HepG2 (cell line): ENCODE measurements around the gene ZNF687. TPM values are rescaled to one million over a fixed set of nuclear protein-coding genes. Genes with fewer than 3 reads are reported as not detected.

Experiments
- DNMT1 ChIP-seq: sonication (generic); formaldehyde crosslinking; IDR thresholded peaks from 2 replicates; pipeline ENCODE4 v1.5.1; 2020; ENCODE audit warnings: mild to moderate bottlenecking, missing genetic modification reagents
- DNMT3B ChIP-seq: conservative IDR thresholded peaks from 2 replicates; pipeline ENCODE4 v1.6.1; 2016; ENCODE audit warnings: missing biosample characterization, control low read depth
- FOSL2 ChIP-seq: sonication (generic); formaldehyde crosslinking; IDR thresholded peaks from 2 replicates; pipeline ENCODE4 v1.4.0; 2020; ENCODE audit warnings: missing genetic modification reagents
- MAZ ChIP-seq, 2 experiments: sonication (generic) in 1 of 2; formaldehyde crosslinking in 1 of 2; IDR thresholded peaks; 2 replicates each; pipeline versions ENCODE4 v1.5.0 to v1.6.1; 2012 to 2020; ENCODE audit warnings: low read depth in 2 of 2, mild to moderate bottlenecking in 2 of 2, borderline replicate concordance in 1 of 2, improper control_type of control experiment in 1 of 2, low read length in 1 of 2, missing genetic modification reagents in 1 of 2, moderate library complexity in 1 of 2
- NCOA2 ChIP-seq: sonication (generic); formaldehyde crosslinking; IDR thresholded peaks from 2 replicates; pipeline ENCODE4 v1.8.0; 2022; ENCODE audit warnings: inconsistent platforms
- SMAD9 ChIP-seq: sonication (generic); formaldehyde crosslinking; IDR thresholded peaks from 2 replicates; pipeline ENCODE4 v1.5.1; 2020; ENCODE audit warnings: mild to moderate bottlenecking, missing genetic modification reagents
- ZNF136 ChIP-seq: sonication (generic); formaldehyde crosslinking; IDR thresholded peaks from 2 replicates; pipeline ENCODE4 v1.8.1; 2022; ENCODE audit warnings: low read depth, mild to moderate bottlenecking, moderate library complexity, missing genetic modification reagents
- polyA plus RNA-seq, 8 experiments: library from polyadenylated mRNA; depleted of rRNA in 3 of 8; stranded (reverse) in 7 of 8; unstranded in 1 of 8; fragments of >200 nt; fragmentation: Illumina TruSeq in 4 of 8; extraction: Trizol in 4 of 8; gene quantifications; 2 replicates each; pipeline versions ENCODE4 v1.2.1 to v1.2.3, GENCODE V29; 2011 to 2016; ENCODE audit warnings: low read depth in 4 of 8, missing spikeins in 1 of 8, mixed read lengths in 1 of 8; ENCODE audit not compliant: insufficient read depth in 1 of 8
- total RNA-seq, 5 experiments: library from RNA; depleted of rRNA; stranded (reverse); fragments of >200 nt; fragmentation: Illumina TruSeq; extraction: Trizol; gene quantifications; 2 replicates each; pipeline ENCODE4 v1.2.3, GENCODE V29; 2016; ENCODE audit warnings: low read depth in 1 of 5
- TF ChIP-seq, protein P1 (sequence below): sonication (generic); formaldehyde crosslinking; IDR thresholded peaks from 2 replicates; pipeline ENCODE4 v1.8.1; 2023; ENCODE audit warnings: missing genetic modification reagents, inconsistent platforms, borderline replicate concordance
- TF ChIP-seq, protein P2 (sequence below): sonication (generic); formaldehyde crosslinking; IDR thresholded peaks from 2 replicates; pipeline ENCODE4 v1.4.0; 2020; ENCODE audit warnings: missing genetic modification reagents, borderline replicate concordance
- TF ChIP-seq, protein P3 (sequence below): sonication (generic); formaldehyde crosslinking; IDR thresholded peaks from 2 replicates; pipeline ENCODE4 v1.9.0; 2022; ENCODE audit warnings: missing genetic modification reagents, mild to moderate bottlenecking, borderline replicate concordance
- TF ChIP-seq, protein P4 (sequence below): sonication (generic); formaldehyde crosslinking; IDR thresholded peaks from 2 replicates; pipeline ENCODE4 v1.5.1; 2020; ENCODE audit warnings: missing genetic modification reagents, mild to moderate bottlenecking, borderline replicate concordance
- TF ChIP-seq, protein P5 (sequence below): IDR thresholded peaks from 2 replicates; pipeline ENCODE4 v1.6.1; 2016; ENCODE audit warnings: missing compliant biosample characterization, missing genetic modification reagents, borderline replicate concordance
- TF ChIP-seq, protein P6 (sequence below): sonication (generic); formaldehyde crosslinking; IDR thresholded peaks from 2 replicates; pipeline ENCODE4 v1.8.1; 2023; ENCODE audit warnings: mild to moderate bottlenecking, moderate library complexity, missing genetic modification reagents
- TF ChIP-seq, protein P7 (sequence below): sonication (generic); formaldehyde crosslinking; IDR thresholded peaks from 2 replicates; pipeline ENCODE4 v1.4.0; 2020; ENCODE audit warnings: missing genetic modification reagents
- TF ChIP-seq, protein P8 (sequence below): sonication (generic); formaldehyde crosslinking; IDR thresholded peaks from 2 replicates; pipeline ENCODE4 v1.4.0; 2020; ENCODE audit warnings: mild to moderate bottlenecking, missing genetic modification reagents

ZNF687 gene
- total and polyA plus RNA-seq, 2 of the 13 experiments (the other 11 are each of a cell fraction or from before 2014, with no cell fraction given): 14.1 to 16.5 TPM

DNA sequence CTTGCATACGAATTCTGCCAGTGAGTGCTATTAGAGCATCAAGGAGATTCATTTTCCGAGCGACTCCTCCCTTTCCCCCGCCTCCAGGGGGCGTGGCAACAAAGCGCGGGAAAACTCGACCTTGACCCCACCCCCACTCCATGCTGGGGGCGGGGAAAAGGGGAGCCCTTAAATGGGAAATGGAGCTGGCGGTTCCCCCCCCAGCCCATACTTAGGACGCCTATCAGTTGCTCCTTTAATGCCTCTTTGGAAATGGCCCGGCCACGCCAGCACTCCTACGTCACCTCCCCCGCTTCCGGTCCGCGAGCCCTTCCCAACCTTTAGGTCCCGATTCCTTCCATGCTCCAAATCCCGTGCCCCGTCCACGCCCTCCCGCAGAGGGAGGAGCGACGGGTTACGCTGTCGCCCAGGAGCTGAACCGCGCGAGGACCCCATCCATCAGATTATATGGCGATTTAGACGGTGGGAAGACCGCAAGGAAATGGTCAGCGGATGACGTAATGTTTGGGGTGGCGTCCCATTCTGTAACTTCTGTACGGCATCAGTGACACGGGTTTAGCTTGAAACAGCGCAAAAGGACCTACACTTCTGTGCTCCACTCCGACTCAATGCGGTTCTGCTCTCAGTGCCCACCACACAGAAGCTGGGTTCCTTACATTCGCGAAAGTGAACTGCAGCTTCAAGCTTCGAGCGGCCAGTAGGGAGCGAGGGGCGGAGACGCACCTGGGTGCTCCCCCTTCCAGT is 702 bp upstream of the ZNF687 start (continued):
- TF ChIP-seq, protein P1, sequence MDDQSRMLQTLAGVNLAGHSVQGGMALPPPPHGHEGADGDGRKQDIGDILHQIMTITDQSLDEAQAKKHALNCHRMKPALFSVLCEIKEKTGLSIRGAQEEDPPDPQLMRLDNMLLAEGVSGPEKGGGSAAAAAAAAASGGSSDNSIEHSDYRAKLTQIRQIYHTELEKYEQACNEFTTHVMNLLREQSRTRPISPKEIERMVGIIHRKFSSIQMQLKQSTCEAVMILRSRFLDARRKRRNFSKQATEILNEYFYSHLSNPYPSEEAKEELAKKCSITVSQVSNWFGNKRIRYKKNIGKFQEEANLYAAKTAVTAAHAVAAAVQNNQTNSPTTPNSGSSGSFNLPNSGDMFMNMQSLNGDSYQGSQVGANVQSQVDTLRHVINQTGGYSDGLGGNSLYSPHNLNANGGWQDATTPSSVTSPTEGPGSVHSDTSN (CRISPR knock-in tag): no peak
- TF ChIP-seq, protein P2, sequence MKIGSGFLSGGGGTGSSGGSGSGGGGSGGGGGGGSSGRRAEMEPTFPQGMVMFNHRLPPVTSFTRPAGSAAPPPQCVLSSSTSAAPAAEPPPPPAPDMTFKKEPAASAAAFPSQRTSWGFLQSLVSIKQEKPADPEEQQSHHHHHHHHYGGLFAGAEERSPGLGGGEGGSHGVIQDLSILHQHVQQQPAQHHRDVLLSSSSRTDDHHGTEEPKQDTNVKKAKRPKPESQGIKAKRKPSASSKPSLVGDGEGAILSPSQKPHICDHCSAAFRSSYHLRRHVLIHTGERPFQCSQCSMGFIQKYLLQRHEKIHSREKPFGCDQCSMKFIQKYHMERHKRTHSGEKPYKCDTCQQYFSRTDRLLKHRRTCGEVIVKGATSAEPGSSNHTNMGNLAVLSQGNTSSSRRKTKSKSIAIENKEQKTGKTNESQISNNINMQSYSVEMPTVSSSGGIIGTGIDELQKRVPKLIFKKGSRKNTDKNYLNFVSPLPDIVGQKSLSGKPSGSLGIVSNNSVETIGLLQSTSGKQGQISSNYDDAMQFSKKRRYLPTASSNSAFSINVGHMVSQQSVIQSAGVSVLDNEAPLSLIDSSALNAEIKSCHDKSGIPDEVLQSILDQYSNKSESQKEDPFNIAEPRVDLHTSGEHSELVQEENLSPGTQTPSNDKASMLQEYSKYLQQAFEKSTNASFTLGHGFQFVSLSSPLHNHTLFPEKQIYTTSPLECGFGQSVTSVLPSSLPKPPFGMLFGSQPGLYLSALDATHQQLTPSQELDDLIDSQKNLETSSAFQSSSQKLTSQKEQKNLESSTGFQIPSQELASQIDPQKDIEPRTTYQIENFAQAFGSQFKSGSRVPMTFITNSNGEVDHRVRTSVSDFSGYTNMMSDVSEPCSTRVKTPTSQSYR (CRISPR knock-in tag): peak; percentile 94
- TF ChIP-seq, protein P3, sequence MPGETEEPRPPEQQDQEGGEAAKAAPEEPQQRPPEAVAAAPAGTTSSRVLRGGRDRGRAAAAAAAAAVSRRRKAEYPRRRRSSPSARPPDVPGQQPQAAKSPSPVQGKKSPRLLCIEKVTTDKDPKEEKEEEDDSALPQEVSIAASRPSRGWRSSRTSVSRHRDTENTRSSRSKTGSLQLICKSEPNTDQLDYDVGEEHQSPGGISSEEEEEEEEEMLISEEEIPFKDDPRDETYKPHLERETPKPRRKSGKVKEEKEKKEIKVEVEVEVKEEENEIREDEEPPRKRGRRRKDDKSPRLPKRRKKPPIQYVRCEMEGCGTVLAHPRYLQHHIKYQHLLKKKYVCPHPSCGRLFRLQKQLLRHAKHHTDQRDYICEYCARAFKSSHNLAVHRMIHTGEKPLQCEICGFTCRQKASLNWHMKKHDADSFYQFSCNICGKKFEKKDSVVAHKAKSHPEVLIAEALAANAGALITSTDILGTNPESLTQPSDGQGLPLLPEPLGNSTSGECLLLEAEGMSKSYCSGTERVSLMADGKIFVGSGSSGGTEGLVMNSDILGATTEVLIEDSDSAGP (CRISPR knock-in tag): peak; percentile 94
- 0 out of 2 replicates have a peak, but pooled peaks have one; percentile 45 for TF ChIP-seq DNMT1 (CRISPR knock-in tag)
- TF ChIP-seq NCOA2: no peak
- TF ChIP-seq ZNF136 (CRISPR knock-in tag): peak; percentile 41; the same call in 1 of the 2 replicates
- TF ChIP-seq SMAD9 (CRISPR knock-in tag): no peak
- no peak for TF ChIP-seq DNMT3B (CRISPR knock-in tag)
- TF ChIP-seq, protein P4, sequence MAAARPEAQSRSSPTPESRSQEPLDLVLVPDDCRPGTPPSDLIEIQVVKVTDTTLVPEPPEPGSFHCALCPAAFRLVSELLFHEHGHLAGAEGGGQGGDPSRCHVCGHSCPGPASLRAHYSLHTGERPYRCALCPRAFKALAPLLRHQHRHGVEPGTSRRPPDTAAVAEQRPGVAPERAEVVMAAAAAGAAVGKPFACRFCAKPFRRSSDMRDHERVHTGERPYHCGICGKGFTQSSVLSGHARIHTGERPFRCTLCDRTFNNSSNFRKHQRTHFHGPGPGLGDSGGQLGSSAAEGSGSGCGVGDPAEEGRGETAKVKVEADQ: peak; percentile 27; the same call in 1 of the 2 replicates
- TF ChIP-seq, protein P5, sequence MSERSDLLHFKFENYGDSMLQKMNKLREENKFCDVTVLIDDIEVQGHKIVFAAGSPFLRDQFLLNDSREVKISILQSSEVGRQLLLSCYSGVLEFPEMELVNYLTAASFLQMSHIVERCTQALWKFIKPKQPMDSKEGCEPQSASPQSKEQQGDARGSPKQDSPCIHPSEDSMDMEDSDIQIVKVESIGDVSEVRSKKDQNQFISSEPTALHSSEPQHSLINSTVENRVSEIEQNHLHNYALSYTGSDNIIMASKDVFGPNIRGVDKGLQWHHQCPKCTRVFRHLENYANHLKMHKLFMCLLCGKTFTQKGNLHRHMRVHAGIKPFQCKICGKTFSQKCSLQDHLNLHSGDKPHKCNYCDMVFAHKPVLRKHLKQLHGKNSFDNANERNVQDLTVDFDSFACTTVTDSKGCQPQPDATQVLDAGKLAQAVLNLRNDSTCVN: no peak
- no peak for TF ChIP-seq FOSL2 (CRISPR knock-in tag)
- TF ChIP-seq, protein P6, sequence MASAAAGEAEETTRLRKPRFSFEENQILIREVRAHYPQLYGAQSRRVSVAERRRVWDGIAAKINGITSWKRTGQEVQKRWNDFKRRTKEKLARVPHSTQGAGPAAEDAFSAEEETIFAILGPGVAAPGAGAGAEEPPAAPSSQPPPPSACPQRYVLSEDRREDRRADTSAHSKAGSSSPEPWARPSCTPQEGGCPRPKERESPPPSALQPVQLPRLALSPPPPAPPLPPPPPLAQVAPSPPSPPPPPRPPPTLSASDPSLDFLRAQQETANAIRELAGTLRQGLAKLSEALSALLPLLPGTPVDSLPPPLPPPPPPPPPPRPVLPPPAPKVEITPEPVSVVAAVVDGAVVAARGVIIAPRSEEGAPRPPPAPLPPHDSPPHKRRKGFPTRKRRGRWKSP: peak; percentile 68; the same call in 1 of the 2 replicates
- TF ChIP-seq MAZ (IDR thresholded peaks at IDR 0.05; ENCODE audit: borderline replicate concordance, low read depth, low read length): peak; percentile 91
- TF ChIP-seq MAZ (CRISPR knock-in tag; IDR thresholded peaks at IDR 0.05; ENCODE audit: low read depth): peak; percentile 78
- TF ChIP-seq, protein P7, sequence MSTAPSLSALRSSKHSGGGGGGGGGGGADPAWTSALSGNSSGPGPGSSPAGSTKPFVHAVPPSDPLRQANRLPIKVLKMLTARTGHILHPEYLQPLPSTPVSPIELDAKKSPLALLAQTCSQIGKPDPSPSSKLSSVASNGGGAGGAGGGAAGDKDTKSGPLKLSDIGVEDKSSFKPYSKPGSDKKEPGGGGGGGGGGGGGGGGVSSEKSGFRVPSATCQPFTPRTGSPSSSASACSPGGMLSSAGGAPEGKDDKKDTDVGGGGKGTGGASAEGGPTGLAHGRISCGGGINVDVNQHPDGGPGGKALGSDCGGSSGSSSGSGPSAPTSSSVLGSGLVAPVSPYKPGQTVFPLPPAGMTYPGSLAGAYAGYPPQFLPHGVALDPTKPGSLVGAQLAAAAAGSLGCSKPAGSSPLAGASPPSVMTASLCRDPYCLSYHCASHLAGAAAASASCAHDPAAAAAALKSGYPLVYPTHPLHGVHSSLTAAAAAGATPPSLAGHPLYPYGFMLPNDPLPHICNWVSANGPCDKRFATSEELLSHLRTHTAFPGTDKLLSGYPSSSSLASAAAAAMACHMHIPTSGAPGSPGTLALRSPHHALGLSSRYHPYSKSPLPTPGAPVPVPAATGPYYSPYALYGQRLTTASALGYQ: no peak
- TF ChIP-seq, protein P8, sequence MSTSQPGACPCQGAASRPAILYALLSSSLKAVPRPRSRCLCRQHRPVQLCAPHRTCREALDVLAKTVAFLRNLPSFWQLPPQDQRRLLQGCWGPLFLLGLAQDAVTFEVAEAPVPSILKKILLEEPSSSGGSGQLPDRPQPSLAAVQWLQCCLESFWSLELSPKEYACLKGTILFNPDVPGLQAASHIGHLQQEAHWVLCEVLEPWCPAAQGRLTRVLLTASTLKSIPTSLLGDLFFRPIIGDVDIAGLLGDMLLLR: no peak
